DOHH2 (cell line): ENCODE results near the gene COL13A1.

Experiments used
- CTCF ChIP-seq: fragments of 200-600 bp; sonication (generic); IDR thresholded peaks from one replicate; pipeline ENCODE4 v1.5.1; 2014; ENCODE audit warnings: antibody characterized with exemption, mild to moderate bottlenecking, low read depth, low read length; ENCODE audit not compliant: poor library complexity, severe bottlenecking
- EZH2phosphoT487 ChIP-seq: fragments of 200-600 bp; sonication (generic); IDR thresholded peaks from 2 replicates; pipeline ENCODE4 v1.6.1; 2017; ENCODE audit warnings: borderline replicate concordance, mild to moderate bottlenecking, antibody characterized with exemption, low read length, moderate library complexity, mixed read lengths

GRCh38 chr10:69876286-69876685 lies 74.6 kb downstream of the COL13A1 start:
- TF ChIP-seq CTCF, result no peak
- no peak for TF ChIP-seq EZH2phosphoT487
